ENCODE measurements around the gene DPM1.

- TF ChIP-seq CTCF (IDR thresholded peaks at IDR 0.05) (no peak), ZFX (IDR thresholded peaks at IDR 0.05; ENCODE audit: borderline replicate concordance) (no peak)
These were observed 15.3 kb downstream of the DPM1 start for GRCh38 chr20:50943069-50943468.
